GM12878 (cell line): ENCODE results near the gene CLN6. TPM values are rescaled to one million over a fixed set of nuclear protein-coding genes. Genes with fewer than 3 reads are reported as not detected.

Experiments used
- BCLAF1 ChIP-seq: fragments of 450-650 bp; IDR thresholded peaks from 2 replicates; pipeline ENCODE4 v1.6.1; 2017; ENCODE audit warnings: antibody characterized with exemption, mild to moderate bottlenecking, moderate library complexity
- KAT2A ChIP-seq: conservative IDR thresholded peaks from 2 replicates; pipeline ENCODE4 v1.6.1; 2011; ENCODE audit warnings: low read depth, low read length; ENCODE audit not compliant: control insufficient read depth
- MEF2B ChIP-seq: fragments of 450-650 bp; IDR thresholded peaks from 2 replicates; pipeline ENCODE4 v1.6.1; 2018; ENCODE audit warnings: mild to moderate bottlenecking, moderate library complexity; ENCODE audit not compliant: partially characterized antibody, poor library complexity, severe bottlenecking
- MTA3 ChIP-seq: IDR thresholded peaks from 2 replicates; pipeline ENCODE4 v1.6.1; 2012; ENCODE audit warnings: low read length, inconsistent platforms, borderline replicate concordance
- NR2C2 ChIP-seq: IDR thresholded peaks from 2 replicates; pipeline ENCODE4 v1.6.1; 2011; ENCODE audit warnings: borderline replicate concordance, low read depth; ENCODE audit not compliant: control insufficient read depth, insufficient read length
- PAX5 ChIP-seq: IDR thresholded peaks from 2 replicates; pipeline ENCODE4 v1.6.1; 2011; ENCODE audit warnings: low read depth, low read length, borderline replicate concordance
- RELB ChIP-seq: fragments of 450-650 bp; IDR thresholded peaks from 2 replicates; pipeline ENCODE4 v1.6.1; 2017; ENCODE audit warnings: low read depth, mild to moderate bottlenecking, moderate library complexity
- SIN3A ChIP-seq: IDR thresholded peaks from 2 replicates; pipeline ENCODE4 v1.6.1; 2012; ENCODE audit warnings: low read depth, low read length, improper control_type of control experiment
- polyA plus RNA-seq, 11 experiments: library from polyadenylated mRNA; depleted of rRNA in 4 of 11; unstranded in 6 of 11; stranded (reverse) in 5 of 11; fragments of >200 nt; fragmentation: Nextera tagmentation in 4 of 11; fragmentation: Illumina TruSeq in 1 of 11; extraction: Ambion mirVana in 4 of 11; extraction: Trizol in 1 of 11; gene quantifications; 1 replicate in 1 of 11; 2 replicates in 10 of 11; pipeline versions ENCODE4 v1.2.1 to v1.2.3, GENCODE V29; 2011 to 2016; ENCODE audit warnings: inconsistent platforms in 2 of 11, missing spikeins in 2 of 11, low read depth in 1 of 11
- total RNA-seq, 4 experiments: library from RNA; depleted of rRNA in 3 of 4; stranded (reverse); fragments of >200 nt in 3 of 4; fragmentation: Illumina TruSeq in 1 of 4; extraction: Trizol in 1 of 4; gene quantifications; 2 replicates each; pipeline versions ENCODE4 v1.2.1 to v1.2.3, GENCODE V29; 2013 to 2021
- TF ChIP-seq, protein P1 (sequence below): IDR thresholded peaks from 2 replicates; pipeline ENCODE4 v1.6.1; 2012; ENCODE audit warnings: mild to moderate bottlenecking, low read depth, low read length

The CLN6 gene
- total and polyA plus RNA-seq, 10 of the 15 experiments (the other 5 are each of a cell fraction or from before 2014, with no cell fraction given), result 0.74 to 69.0 (median 30.3) TPM

- no peak for TF ChIP-seq BCLAF1
- no peak for TF ChIP-seq KAT2A
- TF ChIP-seq MEF2B, result no peak
- no peak for TF ChIP-seq RELB
- TF ChIP-seq, protein P1, sequence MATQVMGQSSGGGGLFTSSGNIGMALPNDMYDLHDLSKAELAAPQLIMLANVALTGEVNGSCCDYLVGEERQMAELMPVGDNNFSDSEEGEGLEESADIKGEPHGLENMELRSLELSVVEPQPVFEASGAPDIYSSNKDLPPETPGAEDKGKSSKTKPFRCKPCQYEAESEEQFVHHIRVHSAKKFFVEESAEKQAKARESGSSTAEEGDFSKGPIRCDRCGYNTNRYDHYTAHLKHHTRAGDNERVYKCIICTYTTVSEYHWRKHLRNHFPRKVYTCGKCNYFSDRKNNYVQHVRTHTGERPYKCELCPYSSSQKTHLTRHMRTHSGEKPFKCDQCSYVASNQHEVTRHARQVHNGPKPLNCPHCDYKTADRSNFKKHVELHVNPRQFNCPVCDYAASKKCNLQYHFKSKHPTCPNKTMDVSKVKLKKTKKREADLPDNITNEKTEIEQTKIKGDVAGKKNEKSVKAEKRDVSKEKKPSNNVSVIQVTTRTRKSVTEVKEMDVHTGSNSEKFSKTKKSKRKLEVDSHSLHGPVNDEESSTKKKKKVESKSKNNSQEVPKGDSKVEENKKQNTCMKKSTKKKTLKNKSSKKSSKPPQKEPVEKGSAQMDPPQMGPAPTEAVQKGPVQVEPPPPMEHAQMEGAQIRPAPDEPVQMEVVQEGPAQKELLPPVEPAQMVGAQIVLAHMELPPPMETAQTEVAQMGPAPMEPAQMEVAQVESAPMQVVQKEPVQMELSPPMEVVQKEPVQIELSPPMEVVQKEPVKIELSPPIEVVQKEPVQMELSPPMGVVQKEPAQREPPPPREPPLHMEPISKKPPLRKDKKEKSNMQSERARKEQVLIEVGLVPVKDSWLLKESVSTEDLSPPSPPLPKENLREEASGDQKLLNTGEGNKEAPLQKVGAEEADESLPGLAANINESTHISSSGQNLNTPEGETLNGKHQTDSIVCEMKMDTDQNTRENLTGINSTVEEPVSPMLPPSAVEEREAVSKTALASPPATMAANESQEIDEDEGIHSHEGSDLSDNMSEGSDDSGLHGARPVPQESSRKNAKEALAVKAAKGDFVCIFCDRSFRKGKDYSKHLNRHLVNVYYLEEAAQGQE, result no peak
- TF ChIP-seq MTA3, result no peak
- no peak for TF ChIP-seq SIN3A
- no peak for TF ChIP-seq PAX5
- TF ChIP-seq NR2C2, result no peak
Measured at GRCh38 chr15:68177742-68178141, 51.8 kb downstream of the CLN6 start (continued).
